PC-3 (cell line): ENCODE results near the gene UBE4B.

ENCODE experiments used
- EZH2 ChIP-seq: fragments of 300-600 bp; sonication (generic); IDR thresholded peaks from one replicate; pipeline ENCODE4 v1.6.1; 2017; ENCODE audit warnings: antibody characterized with exemption, mild to moderate bottlenecking, low read length; ENCODE audit not compliant: unreplicated experiment
- TF ChIP-seq, protein P1 (sequence below): fragments of 300-600 bp; sonication (generic); conservative IDR thresholded peaks from 2 replicates; pipeline ENCODE4 v1.5.1; 2017; ENCODE audit warnings: antibody characterized with exemption, low read depth, mild to moderate bottlenecking, low read length

DNA sequence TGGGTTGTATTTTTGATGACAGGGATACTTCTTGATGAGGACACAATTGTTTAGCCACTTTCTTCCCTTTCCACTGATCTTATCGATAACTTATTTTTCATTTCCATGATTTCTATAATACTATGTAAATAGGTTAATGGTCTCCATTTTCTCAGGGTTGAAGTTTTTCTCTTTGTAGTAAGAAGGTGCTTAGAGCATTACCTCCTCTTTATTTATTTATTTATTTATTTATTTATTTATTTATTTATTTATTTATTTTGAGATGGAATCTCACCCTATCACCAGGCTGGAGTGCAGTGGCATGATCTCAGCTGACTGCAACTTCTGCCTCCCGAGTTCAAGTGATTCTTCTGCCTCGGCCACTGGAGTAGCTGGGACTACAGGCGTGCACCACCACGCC is 70.4 kb downstream of the UBE4B start:
- TF ChIP-seq, protein P1, sequence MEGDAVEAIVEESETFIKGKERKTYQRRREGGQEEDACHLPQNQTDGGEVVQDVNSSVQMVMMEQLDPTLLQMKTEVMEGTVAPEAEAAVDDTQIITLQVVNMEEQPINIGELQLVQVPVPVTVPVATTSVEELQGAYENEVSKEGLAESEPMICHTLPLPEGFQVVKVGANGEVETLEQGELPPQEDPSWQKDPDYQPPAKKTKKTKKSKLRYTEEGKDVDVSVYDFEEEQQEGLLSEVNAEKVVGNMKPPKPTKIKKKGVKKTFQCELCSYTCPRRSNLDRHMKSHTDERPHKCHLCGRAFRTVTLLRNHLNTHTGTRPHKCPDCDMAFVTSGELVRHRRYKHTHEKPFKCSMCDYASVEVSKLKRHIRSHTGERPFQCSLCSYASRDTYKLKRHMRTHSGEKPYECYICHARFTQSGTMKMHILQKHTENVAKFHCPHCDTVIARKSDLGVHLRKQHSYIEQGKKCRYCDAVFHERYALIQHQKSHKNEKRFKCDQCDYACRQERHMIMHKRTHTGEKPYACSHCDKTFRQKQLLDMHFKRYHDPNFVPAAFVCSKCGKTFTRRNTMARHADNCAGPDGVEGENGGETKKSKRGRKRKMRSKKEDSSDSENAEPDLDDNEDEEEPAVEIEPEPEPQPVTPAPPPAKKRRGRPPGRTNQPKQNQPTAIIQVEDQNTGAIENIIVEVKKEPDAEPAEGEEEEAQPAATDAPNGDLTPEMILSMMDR = no peak
- no peak for TF ChIP-seq EZH2
